Peyer's patch (tissue), 4 donors: Measurements from ENCODE around the gene BCL3.

Experiments used
- POLR2A ChIP-seq, 2 donors: fragments of 450-650 bp; IDR thresholded peaks; one replicate each; pipeline ENCODE4 v1.5.1; 2017; ENCODE audit warnings: antibody characterized with exemption in 2 of 2, mild to moderate bottlenecking in 2 of 2, moderate library complexity in 2 of 2
- TF ChIP-seq, protein P1 (sequence below), 6 experiments: fragments of 450-650 bp in 4 of 6; fragments of 200-600 bp in 2 of 6; sonication (generic) in 1 of 6; IDR thresholded peaks; one replicate each; pipeline ENCODE4 v1.5.1; 2017 to 2019; ENCODE audit warnings: antibody characterized with exemption in 6 of 6, mild to moderate bottlenecking in 3 of 6, moderate library complexity in 1 of 6

DNA sequence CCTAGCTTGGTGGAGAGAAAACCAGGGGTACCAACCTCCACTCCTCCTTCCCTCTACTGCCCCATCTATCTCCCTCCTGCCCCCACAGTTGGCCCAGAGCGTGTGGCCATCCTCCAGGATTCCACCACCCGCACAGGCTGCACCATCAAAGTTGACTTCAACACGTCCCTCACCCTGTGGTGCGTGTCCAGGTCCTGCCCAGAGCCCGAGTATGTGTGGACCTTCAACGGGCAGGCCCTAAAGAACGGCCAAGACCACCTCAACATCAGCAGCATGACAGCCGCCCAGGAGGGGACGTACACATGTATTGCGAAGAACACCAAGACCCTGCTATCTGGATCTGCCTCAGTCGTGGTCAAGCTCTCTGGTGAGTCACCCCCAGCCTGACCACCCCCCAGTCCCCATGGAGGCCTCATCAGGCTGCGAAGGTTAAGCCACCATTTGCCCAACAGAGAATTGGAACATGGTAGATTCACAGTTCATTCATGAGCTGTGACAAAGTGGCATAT lies 43.0 kb upstream of the BCL3 start:
- TF ChIP-seq, protein P1, sequence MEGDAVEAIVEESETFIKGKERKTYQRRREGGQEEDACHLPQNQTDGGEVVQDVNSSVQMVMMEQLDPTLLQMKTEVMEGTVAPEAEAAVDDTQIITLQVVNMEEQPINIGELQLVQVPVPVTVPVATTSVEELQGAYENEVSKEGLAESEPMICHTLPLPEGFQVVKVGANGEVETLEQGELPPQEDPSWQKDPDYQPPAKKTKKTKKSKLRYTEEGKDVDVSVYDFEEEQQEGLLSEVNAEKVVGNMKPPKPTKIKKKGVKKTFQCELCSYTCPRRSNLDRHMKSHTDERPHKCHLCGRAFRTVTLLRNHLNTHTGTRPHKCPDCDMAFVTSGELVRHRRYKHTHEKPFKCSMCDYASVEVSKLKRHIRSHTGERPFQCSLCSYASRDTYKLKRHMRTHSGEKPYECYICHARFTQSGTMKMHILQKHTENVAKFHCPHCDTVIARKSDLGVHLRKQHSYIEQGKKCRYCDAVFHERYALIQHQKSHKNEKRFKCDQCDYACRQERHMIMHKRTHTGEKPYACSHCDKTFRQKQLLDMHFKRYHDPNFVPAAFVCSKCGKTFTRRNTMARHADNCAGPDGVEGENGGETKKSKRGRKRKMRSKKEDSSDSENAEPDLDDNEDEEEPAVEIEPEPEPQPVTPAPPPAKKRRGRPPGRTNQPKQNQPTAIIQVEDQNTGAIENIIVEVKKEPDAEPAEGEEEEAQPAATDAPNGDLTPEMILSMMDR (IDR thresholded peaks at IDR 0.05) = no peak
- TF ChIP-seq POLR2A (IDR thresholded peaks at IDR 0.05) = no peak
